Measurements from ENCODE around the gene PCP4L1.
A peak's percentile ranks its signal among the peaks of the same experiment; 100 is the strongest.

PCP4L1 gene

GRCh38 chr1:161216945-161217712, 41.4 kb upstream of the PCP4L1 start:
- Histone ChIP-seq H3K18ac (ENCODE audit: low read depth in 1 of 2, low read length in 2 of 2) (peak overlapping the region; percentile 73 to 80), H3K27me3 (ENCODE audit: control insufficient read depth in 1 of 2, insufficient read depth in 1 of 2, low read length in 2 of 2) (peaks cover 0 to 1% of the 10 kb centered on the region in 2 experiments), H2AK5ac (ENCODE audit: low read length, severe bottlenecking) (no peak overlapping the region), H3K4ac (ENCODE audit: low read depth in 1 of 2, low read length in 2 of 2) (peak overlapping the region; percentile 18 to 32), H3K14ac (ENCODE audit: low read length in 2 of 2) (no peak overlapping the region), H3K9ac (ENCODE audit: low read length) (peak overlapping the region; percentile 79), H3K4me3 (ENCODE audit: insufficient read depth in 1 of 2, low read depth in 1 of 2, low read length in 2 of 2) (peak overlapping the region in 1 of 2 experiments; percentile 30), H3K4me1 (ENCODE audit: control insufficient read depth, insufficient read depth, low read depth, low read length) (peaks cover 3% of the 10 kb centered on the region), H2AFZ (ENCODE audit: low read depth, low read length) (no peak overlapping the region), H3K27ac (ENCODE audit: low read length, poor library complexity, severe bottlenecking) (no peak overlapping the region), H2BK5ac (ENCODE audit: low read depth, low read length, poor library complexity, severe bottlenecking) (no peak overlapping the region), H3K9me3 (ENCODE audit: control insufficient read depth, low read length) (no peaks in the 10 kb centered on the region), H2BK120ac (ENCODE audit: low read depth, low read length) (no peak overlapping the region), H4K8ac (ENCODE audit: low read length) (peak overlapping the region; percentile 24), H3K23ac (ENCODE audit: low read length in 2 of 2) (no peak overlapping the region), H2BK12ac (ENCODE audit: low read length in 2 of 2) (peak overlapping the region; percentile 61 to 74), H3K79me1 (replicated peaks; ENCODE audit: low read length, poor library complexity, severe bottlenecking) (no peaks in the 10 kb centered on the region), H3K4me2 (ENCODE audit: low read length, poor library complexity, severe bottlenecking) (no peak overlapping the region), H3K36me3 (ENCODE audit: control insufficient read depth in 1 of 2, insufficient read depth in 2 of 2, low read depth in 1 of 2, low read length in 2 of 2) (peaks cover 31% of the 10 kb centered on the region in 2 experiments), H4K91ac (ENCODE audit: low read length) (no peak overlapping the region), H2BK15ac (ENCODE audit: low read depth, poor library complexity, severe bottlenecking) (peak overlapping the region; percentile 35)
- WGBS, result 69% methylated on average over 7 of the region's 7 CpGs
- DNase-seq, result peak; percentile 95

GRCh38 chr1:161217831-161218230, 40.7 kb upstream of the PCP4L1 start:
- H3K36me3 ChIP-seq (ENCODE audit: control insufficient read depth in 1 of 2, insufficient read depth in 2 of 2, low read depth in 1 of 2, low read length in 2 of 2), result peaks cover 24 to 26% of the 10 kb centered on the region in 2 experiments
- peak overlapping the region; percentile 73 to 80 for H3K18ac ChIP-seq (ENCODE audit: low read depth in 1 of 2, low read length in 2 of 2)
- no peak overlapping the region for H3K27ac ChIP-seq (ENCODE audit: low read length, poor library complexity, severe bottlenecking)
- DNase-seq, result no peak
- H2BK5ac ChIP-seq (ENCODE audit: low read depth, low read length, poor library complexity, severe bottlenecking), result no peak overlapping the region
- H2BK15ac ChIP-seq (ENCODE audit: low read depth, poor library complexity, severe bottlenecking), result peak overlapping the region; percentile 97
- no peaks in the 10 kb centered on the region for H3K9me3 ChIP-seq (ENCODE audit: control insufficient read depth, low read length)
- peaks cover 3% of the 10 kb centered on the region for H3K4me1 ChIP-seq (ENCODE audit: control insufficient read depth, insufficient read depth, low read depth, low read length)
- peak overlapping the region; percentile 18 to 24 for H3K4ac ChIP-seq (ENCODE audit: low read depth in 1 of 2, low read length in 2 of 2)
- peak overlapping the region; percentile 10 for H2AFZ ChIP-seq (ENCODE audit: low read depth, low read length)
- 60% methylated on average over 1 of the region's 6 CpGs for WGBS
- H3K4me2 ChIP-seq (ENCODE audit: low read length, poor library complexity, severe bottlenecking), result no peak overlapping the region
- H2AK5ac ChIP-seq (ENCODE audit: low read length, severe bottlenecking), result no peak overlapping the region
- no peaks in the 10 kb centered on the region for H3K79me1 ChIP-seq (replicated peaks; ENCODE audit: low read length, poor library complexity, severe bottlenecking)
- peak overlapping the region; percentile 43 for H4K91ac ChIP-seq (ENCODE audit: low read length)
- peak overlapping the region; percentile 79 for H3K9ac ChIP-seq (ENCODE audit: low read length)
- H2BK120ac ChIP-seq (ENCODE audit: low read depth, low read length), result peak overlapping the region; percentile 67
- no peak overlapping the region for H3K14ac ChIP-seq (ENCODE audit: low read length in 2 of 2)
- H4K8ac ChIP-seq (ENCODE audit: low read length), result peak overlapping the region; percentile 24
- peak overlapping the region; percentile 29 to 61 for H2BK12ac ChIP-seq (ENCODE audit: low read length in 2 of 2)
- H3K4me3 ChIP-seq (ENCODE audit: insufficient read depth in 1 of 2, low read depth in 1 of 2, low read length in 2 of 2), result no peak overlapping the region
- no peak overlapping the region for H3K23ac ChIP-seq (ENCODE audit: low read length in 2 of 2)
- H3K27me3 ChIP-seq (ENCODE audit: control insufficient read depth in 1 of 2, insufficient read depth in 1 of 2, low read length in 2 of 2), result peaks cover 0 to 6% of the 10 kb centered on the region in 2 experiments

GRCh38 chr1:161218301-161219077, 40.1 kb upstream of the PCP4L1 start:
- H2BK15ac ChIP-seq (ENCODE audit: low read depth, poor library complexity, severe bottlenecking), result no peak overlapping the region
- H2AFZ ChIP-seq (ENCODE audit: low read depth, low read length), result no peak overlapping the region
- peak overlapping the region; percentile 67 for H2BK120ac ChIP-seq (ENCODE audit: low read depth, low read length)
- H3K18ac ChIP-seq (ENCODE audit: low read depth in 1 of 2, low read length in 2 of 2), result peak overlapping the region in 1 of 2 experiments; percentile 7
- H3K9me3 ChIP-seq (ENCODE audit: control insufficient read depth, low read length), result no peaks in the 10 kb centered on the region
- 78% methylated on average over 8 of the region's 8 CpGs for WGBS
- peak overlapping the region in 1 of 2 experiments; percentile 76 for H3K4ac ChIP-seq (ENCODE audit: low read depth in 1 of 2, low read length in 2 of 2)
- peak overlapping the region in 1 of 2 experiments; percentile 83 for H3K23ac ChIP-seq (ENCODE audit: low read length in 2 of 2)
- no peak overlapping the region for H3K9ac ChIP-seq (ENCODE audit: low read length)
- H2AK5ac ChIP-seq (ENCODE audit: low read length, severe bottlenecking), result no peak overlapping the region
- no peak overlapping the region for H3K4me2 ChIP-seq (ENCODE audit: low read length, poor library complexity, severe bottlenecking)
- peak overlapping the region in 1 of 2 experiments; percentile 28 for H2BK12ac ChIP-seq (ENCODE audit: low read length in 2 of 2)
- H3K4me3 ChIP-seq (ENCODE audit: insufficient read depth in 1 of 2, low read depth in 1 of 2, low read length in 2 of 2), result no peak overlapping the region
- no peaks in the 10 kb centered on the region for H3K79me1 ChIP-seq (replicated peaks; ENCODE audit: low read length, poor library complexity, severe bottlenecking)
- DNase-seq, result no peak
- H3K36me3 ChIP-seq (ENCODE audit: control insufficient read depth in 1 of 2, insufficient read depth in 2 of 2, low read depth in 1 of 2, low read length in 2 of 2), result peaks cover 17 to 21% of the 10 kb centered on the region in 2 experiments
- no peak overlapping the region for H3K27ac ChIP-seq (ENCODE audit: low read length, poor library complexity, severe bottlenecking)
- no peak overlapping the region for H3K14ac ChIP-seq (ENCODE audit: low read length in 2 of 2)
- H3K4me1 ChIP-seq (ENCODE audit: control insufficient read depth, insufficient read depth, low read depth, low read length), result peaks cover 3% of the 10 kb centered on the region
- no peak overlapping the region for H4K8ac ChIP-seq (ENCODE audit: low read length)
- peaks cover 0 to 6% of the 10 kb centered on the region in 2 experiments for H3K27me3 ChIP-seq (ENCODE audit: control insufficient read depth in 1 of 2, insufficient read depth in 1 of 2, low read length in 2 of 2)
- H4K91ac ChIP-seq (ENCODE audit: low read length), result peak overlapping the region; percentile 47
- H2BK5ac ChIP-seq (ENCODE audit: low read depth, low read length, poor library complexity, severe bottlenecking), result no peak overlapping the region

Data from mesenchymal stem cell (in vitro differentiated cells and primary cell).